ENCODE results near the gene ITGA8. TPM values are rescaled to one million over a fixed set of nuclear protein-coding genes. Genes with fewer than 3 reads are reported as not detected.

Gene ITGA8
- total and polyA plus RNA-seq, 2 of the 4 experiments (the other 2 are of a cell fraction): under 0.01 to 0.02 TPM

GRCh38 chr10:15472431-15473395 lies 247.0 kb downstream of the ITGA8 start:
- in situ Hi-C loops (cut with MboI; ENCODE audit: low sequenced_read_pairs) (no loop called here), intact Hi-C loops (cut with micrococcal nuclease) (no loop called here), dilution Hi-C loops (cut with HindIII; ENCODE audit: low sequenced_read_pairs, unreplicated experiment) (no loop called here)
- no peak overlapping the region for H3K27ac ChIP-seq (ENCODE audit: insufficient read depth, low read length)
- no peaks in the 10 kb centered on the region for H3K79me1 ChIP-seq (ENCODE audit: low read depth in 1 of 2, low read length in 2 of 2)
- H3K18ac ChIP-seq (ENCODE audit: low read depth, low read length): no peak overlapping the region
- H3K9ac ChIP-seq (ENCODE audit: low read depth, low read length): no peak overlapping the region
- ATAC-seq (ENCODE audit: low read depth): no peak
- no peak overlapping the region for H4K91ac ChIP-seq (ENCODE audit: insufficient read depth, low read depth, low read length)
- no peak overlapping the region for H2AK5ac ChIP-seq (ENCODE audit: low read depth, low read length)
- DNase-seq: peak; percentile 7
- H2BK5ac ChIP-seq (ENCODE audit: low read depth, low read length, poor library complexity, severe bottlenecking): no peak overlapping the region
- no peaks in the 10 kb centered on the region for H3K36me3 ChIP-seq (ENCODE audit: control insufficient read depth, insufficient read depth, low read length)
- no peak overlapping the region for H3K14ac ChIP-seq (replicated peaks; ENCODE audit: low read depth, low read length)
- no peaks in the 10 kb centered on the region for H3K4me1 ChIP-seq (ENCODE audit: control insufficient read depth, insufficient read depth, low read length)
- BruUV-seq (replicated peaks): no TSS peak
- H2BK15ac ChIP-seq (ENCODE audit: low read depth, low read length): no peak overlapping the region
- no peak overlapping the region for H4K5ac ChIP-seq (ENCODE audit: low read depth, low read length)
- H3K9me1 ChIP-seq (ENCODE audit: insufficient read depth, low read length): no peaks in the 10 kb centered on the region
- H3K9me3 ChIP-seq (ENCODE audit: control insufficient read depth, insufficient read depth, low read length): no peaks in the 10 kb centered on the region
- no peak overlapping the region for H3K23ac ChIP-seq (ENCODE audit: low read depth, low read length)
- H2BK120ac ChIP-seq (ENCODE audit: low read depth, low read length): no peak overlapping the region
- H4K8ac ChIP-seq (ENCODE audit: low read depth in 2 of 2, low read length in 2 of 2): no peak overlapping the region
- H2BK20ac ChIP-seq (ENCODE audit: low read depth, low read length): no peak overlapping the region; the same call in 1 of the 2 replicates
- H2AK9ac ChIP-seq (replicated peaks; ENCODE audit: low read depth, low read length, poor library complexity): no peak overlapping the region
- H3K4me2 ChIP-seq (ENCODE audit: low read depth, low read length): no peak overlapping the region
- H3K27me3 ChIP-seq (ENCODE audit: control insufficient read depth, insufficient read depth, low read length): peaks cover 14% of the 10 kb centered on the region
- ChIA-PET CTCF (no interaction called here), POLR2A (ENCODE audit: unreplicated experiment) (no interaction called here)
- H2AFZ ChIP-seq (replicated peaks; ENCODE audit: low read length, poor library complexity): peak overlapping the region; percentile 23
- H3K56ac ChIP-seq (ENCODE audit: extremely low read depth, insufficient read depth, low read length): no peak overlapping the region
- no CpG with 5 or more reads among the region's 16 CpGs for WGBS, 2 experiments (ENCODE audit: extremely low coverage in 2 of 2, insufficient read length in 1 of 2)
- H4K20me1 ChIP-seq (ENCODE audit: insufficient read depth, low read length): no peaks in the 10 kb centered on the region
- no peak overlapping the region for H3K4ac ChIP-seq (ENCODE audit: low read depth, low read length)
- no peak overlapping the region for H3K4me3 ChIP-seq (ENCODE audit: insufficient read depth, low read depth, low read length)
- TF ChIP-seq POLR2A (IDR thresholded peaks at IDR 0.05; ENCODE audit: low read depth, low read length) (no peak), BHLHE40 (IDR thresholded peaks at IDR 0.05; ENCODE audit: low read depth, low read length) (no peak), CEBPB (IDR thresholded peaks at IDR 0.05; ENCODE audit: low read depth, low read length) (no peak), MAZ (IDR thresholded peaks at IDR 0.05; ENCODE audit: borderline replicate concordance, low read depth, low read length) (no peak), RCOR1 (IDR thresholded peaks at IDR 0.05; ENCODE audit: insufficient replicate concordance, low read length) (no peak), SMC3 (IDR thresholded peaks at IDR 0.05; ENCODE audit: low read depth, low read length) (no peak), RFX5 (IDR thresholded peaks at IDR 0.05; ENCODE audit: low read depth, low read length) (no peak), RAD21 (IDR thresholded peaks at IDR 0.05; ENCODE audit: low read length) (no peak), MXI1 (IDR thresholded peaks at IDR 0.05; ENCODE audit: borderline replicate concordance, low read depth, low read length) (no peak), CHD1 (IDR thresholded peaks at IDR 0.05; ENCODE audit: low read depth, low read length) (no peak), USF2 (IDR thresholded peaks at IDR 0.05; ENCODE audit: low read depth, low read length) (no peak), NFE2L2 (IDR thresholded peaks at IDR 0.05; ENCODE audit: low read depth, low read length) (no peak), MAFK (IDR thresholded peaks at IDR 0.05; ENCODE audit: low read depth, low read length) (no peak), FOS (IDR thresholded peaks at IDR 0.05; ENCODE audit: low read depth, low read length) (no peak), CTCF (conservative IDR thresholded peaks at IDR 0.05; ENCODE audit: low read depth, low read length) (no peak)
